OCI-LY3 (cell line): ENCODE results near the gene CREB3.

Experiments
- CTCF ChIP-seq: fragments of 200-600, 300-600 bp; sonication (generic); IDR thresholded peaks from 2 replicates; pipeline ENCODE4 v1.5.1; 2014; ENCODE audit warnings: antibody characterized with exemption, low read length, low read depth
- EZH2phosphoT487 ChIP-seq: fragments of 200-600 bp; shearing (Covaris generic); IDR thresholded peaks from 2 replicates; pipeline ENCODE4 v1.6.1; 2018; ENCODE audit warnings: antibody characterized with exemption, mixed run types, low read depth

- TF ChIP-seq CTCF (no peak), EZH2phosphoT487 (no peak)
These were observed 17.8 kb upstream of the CREB3 start for GRCh38 chr9:35714579-35715252.
